Transverse colon (tissue), 4 donors: Measurements from ENCODE around the gene FMNL3. TPM values are rescaled to one million over a fixed set of nuclear protein-coding genes. Genes with fewer than 3 reads are reported as not detected.
"Not testable (repeated sequence)": the region's sequence is repeated elsewhere in the genome, so short reads cannot be mapped to it uniquely, and the experiment has no call there.

Experiments
- DNase-seq: peaks from one replicate; pipeline ENCODE4 v3.0.0-alpha.2; 2019
- H3K27ac ChIP-seq, 4 donors: fragments of 200-600 bp; sonication (generic); 2 replicates each; pipeline ENCODE4 v1.5.1; 2016 to 2018; ENCODE audit warnings: inconsistent platforms in 4 of 4
- H3K27me3 ChIP-seq: fragments of 200-600 bp; sonication (generic); 2 replicates; pipeline ENCODE4 v1.5.1; 2017; ENCODE audit warnings: inconsistent platforms
- H3K36me3 ChIP-seq, 4 donors: fragments of 200-600 bp; sonication (generic); 2 replicates each; pipeline ENCODE4 v1.5.1; 2017 to 2019; ENCODE audit warnings: inconsistent platforms in 4 of 4
- H3K4me1 ChIP-seq, 4 donors: fragments of 200-600 bp; sonication (generic); 2 replicates each; pipeline ENCODE4 v1.5.1; 2017 to 2020; ENCODE audit warnings: inconsistent platforms in 4 of 4
- H3K4me3 ChIP-seq, 4 donors: fragments of 200-600 bp; sonication (generic); 1 replicate in 1 of 4; 2 replicates in 3 of 4; pipeline versions ENCODE4 v1.5.1 to v1.6.1; 2017 to 2019; ENCODE audit warnings: inconsistent platforms in 4 of 4
- H3K9me3 ChIP-seq, 2 donors: fragments of 200-600 bp; sonication (generic); 2 replicates each; pipeline ENCODE4 v1.5.1; 2017 to 2019; ENCODE audit warnings: inconsistent platforms in 2 of 2
- EP300 ChIP-seq: sonication (generic); formaldehyde crosslinking; IDR thresholded peaks from one replicate; pipeline ENCODE4 v1.6.1; 2017; ENCODE audit warnings: antibody characterized with exemption, low read depth
- POLR2A ChIP-seq: fragments of 450-650 bp; IDR thresholded peaks from one replicate; pipeline ENCODE4 v1.6.1; 2016; ENCODE audit warnings: antibody characterized with exemption, mild to moderate bottlenecking, moderate library complexity
- POLR2AphosphoS5 ChIP-seq, 3 donors: sonication (generic); formaldehyde crosslinking; IDR thresholded peaks; one replicate each; pipeline ENCODE4 v1.6.1; 2016; ENCODE audit warnings: antibody characterized with exemption in 3 of 3
- WGBS, 2 donors: methylation state at CpG; one replicate each; pipeline ENCODE4 v1.1.5; 2018; ENCODE audit warnings: low coverage in 1 of 2; 5-methylcytosine and 5-hydroxymethylcytosine counted together
- in situ Hi-C, 4 donors: fragments of 200-750 bp; cut with MboI; loops; one replicate each; pipeline versions ENCODE4 v1.15.0 to v1.15.1; 2017; ENCODE audit warnings: low sequenced_read_pairs in 3 of 4, low pct_ligation_motif_present in 1 of 4, low pct_unique_long_range_greater_than_20kb in 1 of 4
- intact Hi-C: fragments of 100-400 bp; cut with DNase I; formaldehyde crosslinking; loops from one replicate; pipeline ENCODE4 v1.15.1; 2023; ENCODE audit warnings: low total_unique reads
- total RNA-seq, 4 donors: library from RNA; depleted of rRNA; stranded (reverse); fragments of >200 nt; gene quantifications; one replicate each; pipeline ENCODE4 v1.1.0, GENCODE V29; 2016
- TF ChIP-seq, protein P1 (sequence below), 5 experiments: fragments of 200-600 bp in 3 of 5; fragments of 450-650 bp in 2 of 5; sonication (generic) in 3 of 5; IDR thresholded peaks; 1 replicate in 2 of 5; 2 replicates in 3 of 5; pipeline ENCODE4 v1.5.1; 2016 to 2017; ENCODE audit warnings: antibody characterized with exemption in 5 of 5, inconsistent platforms in 3 of 5, mild to moderate bottlenecking in 2 of 5, moderate library complexity in 1 of 5

The FMNL3 gene
- total RNA-seq, 4 donors from 2014 or later, result 5.3 to 16.5 (median 8.2) TPM

DNA sequence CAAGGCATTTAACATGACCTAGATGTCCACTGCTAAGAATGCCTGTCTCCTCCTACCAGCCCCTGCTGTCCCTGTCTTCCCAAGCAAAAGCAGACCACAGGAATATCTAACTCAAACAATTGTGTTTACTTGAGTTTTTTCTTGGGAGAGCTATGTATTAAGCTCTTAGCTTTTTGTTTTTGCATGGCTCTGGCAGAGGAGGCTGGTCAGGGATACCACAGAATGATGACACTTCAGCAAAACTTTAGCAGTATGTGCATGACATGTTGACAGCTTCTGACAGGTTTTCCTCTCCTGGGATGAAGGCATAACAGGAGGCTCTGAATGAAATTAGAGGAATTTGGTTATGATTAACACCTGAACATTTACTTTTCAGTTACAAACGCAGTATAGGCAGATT, 41.1 kb upstream of the FMNL3 start:
- TF ChIP-seq, protein P1, sequence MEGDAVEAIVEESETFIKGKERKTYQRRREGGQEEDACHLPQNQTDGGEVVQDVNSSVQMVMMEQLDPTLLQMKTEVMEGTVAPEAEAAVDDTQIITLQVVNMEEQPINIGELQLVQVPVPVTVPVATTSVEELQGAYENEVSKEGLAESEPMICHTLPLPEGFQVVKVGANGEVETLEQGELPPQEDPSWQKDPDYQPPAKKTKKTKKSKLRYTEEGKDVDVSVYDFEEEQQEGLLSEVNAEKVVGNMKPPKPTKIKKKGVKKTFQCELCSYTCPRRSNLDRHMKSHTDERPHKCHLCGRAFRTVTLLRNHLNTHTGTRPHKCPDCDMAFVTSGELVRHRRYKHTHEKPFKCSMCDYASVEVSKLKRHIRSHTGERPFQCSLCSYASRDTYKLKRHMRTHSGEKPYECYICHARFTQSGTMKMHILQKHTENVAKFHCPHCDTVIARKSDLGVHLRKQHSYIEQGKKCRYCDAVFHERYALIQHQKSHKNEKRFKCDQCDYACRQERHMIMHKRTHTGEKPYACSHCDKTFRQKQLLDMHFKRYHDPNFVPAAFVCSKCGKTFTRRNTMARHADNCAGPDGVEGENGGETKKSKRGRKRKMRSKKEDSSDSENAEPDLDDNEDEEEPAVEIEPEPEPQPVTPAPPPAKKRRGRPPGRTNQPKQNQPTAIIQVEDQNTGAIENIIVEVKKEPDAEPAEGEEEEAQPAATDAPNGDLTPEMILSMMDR (IDR thresholded peaks at IDR 0.05), result no peak
- no peak for TF ChIP-seq EP300
- Histone ChIP-seq H3K27me3 (no peaks in the 10 kb centered on the region), H3K27ac (no peak overlapping the region), H3K36me3 (peaks cover 0 to 12% (median 4%) of the 10 kb centered on the region in 4 donors), H3K4me3 (no peak overlapping the region), H3K9me3 (no peaks in the 10 kb centered on the region), H3K4me1 (peaks cover 36 to 99% (median 55%) of the 10 kb centered on the region in 4 donors)
- DNase-seq, result no peak
- in situ Hi-C loops, result no loop called here
- intact Hi-C loops, result no loop called here
- 11 to 38% methylated on average over 1 of the region's 1 CpG for WGBS, 2 donors

DNA sequence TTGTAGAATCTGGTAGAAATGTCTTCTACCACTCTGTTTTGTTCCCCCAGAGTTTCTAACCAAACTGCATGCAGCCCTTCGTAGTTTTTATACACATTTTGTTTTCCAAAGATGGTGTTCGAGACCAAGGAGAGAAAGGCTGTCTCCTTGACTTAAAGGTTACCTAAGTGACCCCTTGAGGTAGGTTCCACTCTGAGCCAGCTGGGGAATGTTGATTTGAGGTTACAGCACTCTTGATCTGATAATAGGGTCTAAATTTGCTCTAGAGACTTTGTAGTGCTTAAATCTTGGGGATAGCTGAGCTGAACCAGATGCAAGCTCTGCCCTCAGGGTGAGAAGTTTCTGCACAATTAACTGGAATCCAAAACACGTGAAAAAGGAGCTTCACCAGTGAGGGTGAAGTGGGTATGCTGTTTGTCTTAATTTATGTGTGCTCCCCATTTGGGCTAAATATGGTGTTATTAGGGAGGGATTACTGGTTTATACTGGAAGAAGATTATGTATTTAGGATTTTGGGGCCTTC, 37.2 kb upstream of the FMNL3 start:
- Histone ChIP-seq H3K27ac (no peak overlapping the region), H3K4me3 (no peak overlapping the region), H3K9me3 (no peaks in the 10 kb centered on the region), H3K36me3 (no peaks in the 10 kb centered on the region), H3K27me3 (no peaks in the 10 kb centered on the region), H3K4me1 (peaks cover 19 to 74% (median 44%) of the 10 kb centered on the region in 4 donors)
- no peak for TF ChIP-seq POLR2A
- TF ChIP-seq EP300, result no peak
- TF ChIP-seq, protein P1 (IDR thresholded peaks at IDR 0.05), result no peak
- TF ChIP-seq POLR2AphosphoS5 (IDR thresholded peaks at IDR 0.05), result no peak
- DNase-seq, result no peak
- in situ Hi-C loops, result no loop called here
- 39 to 61% methylated on average over 2 to 3 of the region's 3 CpGs for WGBS, 2 donors
- intact Hi-C loops, result no loop called here

DNA sequence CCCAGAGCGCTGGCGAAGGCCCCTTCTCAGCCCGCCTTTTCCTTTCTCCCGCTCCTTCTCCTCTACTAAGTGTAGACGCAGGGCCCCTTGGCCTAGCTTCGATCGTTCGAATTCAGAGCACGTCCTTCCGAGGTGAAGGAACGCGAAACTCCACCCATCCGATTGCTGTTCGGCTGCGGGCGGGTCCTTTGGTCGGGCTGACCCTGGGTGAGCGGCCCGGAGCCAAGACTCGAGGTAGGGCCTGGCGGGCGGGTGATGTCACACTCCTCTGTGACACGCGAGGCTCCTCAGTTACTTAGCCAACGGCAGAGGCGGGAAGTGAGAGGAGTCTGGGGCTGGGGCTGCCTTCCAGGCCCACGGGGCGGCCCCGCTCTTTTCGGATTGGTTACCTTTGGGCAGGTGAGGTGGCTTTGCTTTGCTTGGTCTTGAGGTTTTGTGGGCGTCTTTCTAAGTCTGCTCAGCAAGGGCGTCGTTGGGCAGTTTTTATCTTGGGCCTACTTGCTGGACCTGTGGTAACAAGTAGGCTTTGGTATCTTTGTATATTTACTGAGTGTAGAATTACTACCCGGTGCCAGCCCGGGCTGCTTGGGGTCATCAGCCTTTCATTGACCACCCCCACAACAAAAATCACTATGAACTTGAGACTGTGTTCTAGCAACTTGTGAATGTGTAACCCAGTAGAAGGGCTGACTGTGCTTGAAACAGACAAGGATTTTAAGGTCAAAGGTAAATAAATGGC, 34.8 kb upstream of the FMNL3 start:
- in situ Hi-C loops (no loop called here), intact Hi-C loops (no loop called here)
- Histone ChIP-seq H3K4me3 (peak overlapping the region; percentile 33 to 75 (median 58)), H3K27me3 (no peaks in the 10 kb centered on the region), H3K9me3 (no peaks in the 10 kb centered on the region), H3K27ac (peak overlapping the region; percentile 92 to 98 (median 96)), H3K36me3 (no peaks in the 10 kb centered on the region), H3K4me1 (peaks cover 19 to 51% (median 36%) of the 10 kb centered on the region in 4 donors)
- WGBS, 2 donors, result 0% methylated on average over 4 to 35 of the region's 35 CpGs
- TF ChIP-seq, protein P1 (IDR thresholded peaks at IDR 0.05), result no peak
- TF ChIP-seq POLR2AphosphoS5 (IDR thresholded peaks at IDR 0.05) (peak in 2 of 3 donors; percentile 44 to 49), EP300 (no peak), POLR2A (no peak)
- peak; percentile 94 for DNase-seq

DNA sequence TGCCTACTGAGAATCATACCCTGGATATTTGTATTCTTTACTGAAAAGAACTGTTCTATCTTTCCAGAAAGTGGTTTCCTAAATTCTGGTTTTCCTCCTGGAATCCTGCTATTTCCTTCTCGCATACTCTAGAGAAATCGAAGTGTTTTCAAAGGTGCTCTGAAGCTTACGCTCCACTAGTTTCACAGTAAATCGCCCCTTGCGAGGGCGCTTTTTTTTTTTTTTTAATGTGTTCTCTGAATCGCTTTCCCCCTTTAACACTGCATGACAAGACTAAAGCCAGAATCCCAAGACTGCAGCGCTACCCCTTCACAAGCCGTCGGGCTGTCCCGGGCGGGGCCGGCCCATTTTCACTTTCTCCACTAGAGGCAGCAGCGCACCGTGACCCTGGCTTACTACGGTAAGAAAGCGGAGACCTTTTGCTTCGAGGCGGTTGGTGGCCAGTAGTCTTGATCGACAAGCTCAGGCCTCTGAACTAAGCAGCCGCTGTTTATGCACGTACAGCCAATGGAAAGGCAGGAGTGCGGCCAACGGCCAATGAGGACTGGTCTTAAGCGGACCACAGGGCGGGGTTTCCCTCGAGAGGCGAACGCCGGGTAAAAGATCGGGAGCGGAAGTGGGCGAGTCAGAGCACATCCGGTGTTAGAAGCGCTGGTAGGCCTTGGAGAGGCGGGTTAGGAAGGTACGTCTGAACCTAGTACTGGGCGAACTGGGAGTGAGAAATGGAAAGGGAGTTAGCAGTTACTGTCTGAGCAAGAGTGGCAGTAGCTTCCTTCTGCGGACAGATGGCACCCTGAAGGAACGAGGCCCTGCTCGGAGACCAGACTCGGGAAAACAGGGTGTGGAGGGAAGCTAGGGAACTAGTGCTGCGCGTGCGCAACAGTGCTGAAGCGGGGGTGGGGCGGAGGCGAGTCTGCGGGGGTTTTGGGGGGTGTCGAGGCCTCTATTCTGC, 34.0 kb upstream of the FMNL3 start, which contains the start of gene TMBIM6:
Gene TMBIM6, plus strand, starts transcription at position 628 of the 952 bp plus-strand sequence. CDS start 10,937 bp downstream, outside the sequence.
- peak; percentile 99 for DNase-seq
- no peaks in the 10 kb centered on the region for H3K36me3 ChIP-seq
- H3K4me1 ChIP-seq, result peaks cover 19 to 42% (median 32%) of the 10 kb centered on the region in 4 donors
- peak within 1 kb of the TSS; percentile 33 to 75 (median 58) for H3K4me3 ChIP-seq
- H3K9me3 ChIP-seq, result no peaks in the 10 kb centered on the region
- intact Hi-C loops, result no loop called here
- in situ Hi-C loops, result no loop called here
- TF ChIP-seq, protein P1 (IDR thresholded peaks at IDR 0.05), result peak; percentile 85 to 99 (median 93)
- TF ChIP-seq POLR2A (peak; percentile 100), EP300 (no peak), POLR2AphosphoS5 (IDR thresholded peaks at IDR 0.05) (peak; percentile 98 to 100 (median 100))
- H3K27ac ChIP-seq, result peak within 1 kb of the TSS; percentile 92 to 98 (median 96)
- 4 to 6% methylated on average over 10 to 50 of the region's 50 CpGs for WGBS, 2 donors
- H3K27me3 ChIP-seq, result no peaks in the 10 kb centered on the region

DNA sequence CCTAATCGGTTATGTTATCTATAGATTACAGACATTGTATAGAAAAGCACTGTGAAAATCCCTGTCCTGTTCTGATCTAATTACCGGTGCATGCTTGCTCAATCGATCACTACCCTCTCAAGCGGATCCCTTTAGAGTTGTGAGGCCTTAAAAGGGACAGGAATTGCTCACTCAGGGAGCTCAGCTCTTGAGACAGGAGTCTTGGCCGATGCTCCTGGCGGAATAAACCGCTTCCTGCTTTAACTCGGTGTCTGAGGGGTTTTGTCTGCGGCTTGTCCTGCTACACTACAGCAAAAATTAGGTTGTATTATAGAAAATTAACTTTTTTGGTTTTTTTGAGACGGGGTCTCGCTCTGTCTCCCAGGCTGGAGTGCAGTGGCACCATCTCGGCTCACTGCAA, 33.1 kb upstream of the FMNL3 start:
- peaks cover 19 to 35% (median 29%) of the 10 kb centered on the region in 4 donors for H3K4me1 ChIP-seq
- peak overlapping the region in 1 of 4 donors; percentile 96 for H3K27ac ChIP-seq
- in situ Hi-C loops, H3K36me3 ChIP-seq, intact Hi-C loops, H3K4me3 ChIP-seq, H3K9me3 ChIP-seq, DNase-seq, H3K27me3 ChIP-seq: not testable (repeated sequence)
- 81 to 90% methylated on average over 9 to 12 of the region's 12 CpGs for WGBS, 2 donors

DNA sequence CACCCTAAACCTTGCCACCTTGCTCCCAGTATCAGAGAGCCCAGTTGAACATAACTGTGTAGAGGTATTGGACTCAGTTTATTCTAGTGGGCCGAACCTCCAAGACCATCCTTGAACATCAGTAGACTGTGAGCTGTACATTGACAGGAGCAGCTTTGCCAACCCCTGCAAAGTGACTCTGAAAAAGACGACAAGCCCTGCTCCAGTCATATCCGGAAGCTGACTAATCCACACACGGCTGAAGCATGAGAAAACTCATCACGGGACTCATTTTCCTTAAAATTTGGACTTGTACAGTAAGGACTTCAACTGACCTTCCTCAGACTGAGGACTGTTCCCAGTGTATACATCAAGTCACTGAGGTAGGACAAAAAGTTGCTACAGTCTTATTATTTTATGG, 31.5 kb upstream of the FMNL3 start:
- H3K9me3 ChIP-seq, DNase-seq, H3K4me3 ChIP-seq, intact Hi-C loops, H3K27ac ChIP-seq, H3K27me3 ChIP-seq, H3K36me3 ChIP-seq, in situ Hi-C loops: not testable (repeated sequence)
- H3K4me1 ChIP-seq, result peaks cover 11 to 20% (median 16%) of the 10 kb centered on the region in 4 donors
- WGBS, 2 donors, result 90% methylated on average over 5 of the region's 5 CpGs; no CpG with 5 or more reads in 1 of the 2 donors
